H1 (cell line): ENCODE data around the gene ARMC7. TPM values are rescaled to one million over a fixed set of nuclear protein-coding genes. Genes with fewer than 3 reads are reported as not detected.

Experiments
- CTCF ChIA-PET: fragments of 300-600 bp; sonication (Branson Sonifier 250); formaldehyde crosslinking; loops from one replicate; lab custom pipeline; 2021; ENCODE audit not compliant: partially characterized antibody; lab: Charles Lee
- POLR2A ChIA-PET: fragments of 300-600 bp; sonication (Branson Sonifier 250); formaldehyde crosslinking; loops from one replicate; lab custom pipeline; 2021; ENCODE audit warnings: inconsistent platforms; ENCODE audit not compliant: partially characterized antibody; lab: Charles Lee
- DNase-seq, 2 experiments: peaks; one replicate each; pipeline versions ENCODE4 v3.0.0 to v3.0.0-alpha.2; 2010 to 2022; ENCODE audit warnings: low spot score in 2 of 2, low read depth in 1 of 2, mixed read lengths in 1 of 2
- FAIRE-seq: peaks from 2 replicates; lab custom pipeline; 2011; peaks lifted over from hg19 to GRCh38; lab: Jason Lieb, UNC
- H2AFZ ChIP-seq: 2 replicates; pipeline ENCODE4 v1.8.1; 2012; ENCODE audit warnings: low read length, inconsistent platforms
- H2AK5ac ChIP-seq: 2 replicates; pipeline ENCODE4 v1.6.1; 2013; ENCODE audit warnings: low read depth, low read length
- H2BK120ac ChIP-seq: replicated peaks from 2 replicates; pipeline ENCODE3; 2013; ENCODE audit warnings: low read depth, low read length, inconsistent platforms
- H2BK12ac ChIP-seq: 2 replicates; pipeline ENCODE4 v1.6.1; 2013; ENCODE audit warnings: low read depth, low read length
- H2BK15ac ChIP-seq: 2 replicates; pipeline ENCODE4 v1.6.1; 2013; ENCODE audit warnings: low read length
- H2BK20ac ChIP-seq: 2 replicates; pipeline ENCODE4 v1.6.1; 2013; ENCODE audit warnings: low read length
- H2BK5ac ChIP-seq: 2 replicates; pipeline ENCODE4 v1.6.1; 2013; ENCODE audit warnings: low read depth, low read length
- H3K14ac ChIP-seq: 2 replicates; pipeline ENCODE4 v1.6.1; 2013; ENCODE audit warnings: inconsistent platforms; ENCODE audit not compliant: insufficient read length
- H3K18ac ChIP-seq: 2 replicates; pipeline ENCODE4 v1.6.1; 2013; ENCODE audit warnings: low read length; ENCODE audit errors: extremely low read depth
- H3K23ac ChIP-seq: 2 replicates; pipeline ENCODE4 v1.6.1; 2013; ENCODE audit warnings: inconsistent platforms; ENCODE audit not compliant: insufficient read length
- H3K23me2 ChIP-seq: 2 replicates; pipeline ENCODE4 v1.6.1; 2013; ENCODE audit warnings: low read depth, low read length
- H3K27ac ChIP-seq: 2 replicates; pipeline ENCODE4 v1.6.1; 2011; ENCODE audit warnings: low read depth, low read length, inconsistent platforms
- H3K27me3 ChIP-seq, 4 experiments: replicated peaks in 1 of 4; 1 replicate in 1 of 4; 2 replicates in 3 of 4; pipeline versions ENCODE4 v1.6.1 to v1.8.1; 2011 to 2013; ENCODE audit warnings: low read length in 3 of 4, mild to moderate bottlenecking in 3 of 4, inconsistent platforms in 2 of 4, mixed read lengths in 2 of 4, moderate library complexity in 1 of 4; ENCODE audit not compliant: control insufficient read depth in 3 of 4, insufficient read depth in 3 of 4; ENCODE audit errors: extremely low read depth in 1 of 4
- H3K36me3 ChIP-seq, 4 experiments: 2 replicates each; pipeline versions ENCODE4 v1.6.1 to v1.8.1; 2011 to 2013; ENCODE audit warnings: mild to moderate bottlenecking in 4 of 4, low read length in 3 of 4, moderate library complexity in 2 of 4, control low read depth in 1 of 4, inconsistent platforms in 1 of 4; ENCODE audit not compliant: insufficient read depth in 4 of 4, control insufficient read depth in 2 of 4
- H3K4ac ChIP-seq: replicated peaks from 2 replicates; pipeline ENCODE3; 2013; ENCODE audit warnings: low read length, low read depth, mixed read lengths, inconsistent platforms; ENCODE audit not compliant: insufficient read length
- H3K4me1 ChIP-seq, 4 experiments: replicated peaks in 1 of 4; 1 replicate in 1 of 4; 2 replicates in 3 of 4; pipeline versions ENCODE4 v1.6.1 to v1.8.1; 2011 to 2013; ENCODE audit warnings: low read length in 3 of 4, inconsistent platforms in 2 of 4, mixed read lengths in 1 of 4; ENCODE audit not compliant: insufficient read depth in 4 of 4, control insufficient read depth in 3 of 4
- H3K4me2 ChIP-seq, 2 experiments: 2 replicates each; pipeline versions ENCODE4 v1.6.1 to v1.8.1; 2011 to 2013; ENCODE audit warnings: low read depth in 2 of 2, low read length in 2 of 2, control low read depth in 1 of 2, inconsistent platforms in 1 of 2, mild to moderate bottlenecking in 1 of 2; ENCODE audit not compliant: insufficient read depth in 1 of 2
- H3K4me3 ChIP-seq, 4 experiments: fragments of 200-600, 300-600 bp in 1 of 4; sonication (generic), shearing (Covaris generic), sonication (Bioruptor Twin) in 1 of 4; 2 replicates each; pipeline versions ENCODE4 v1.5.1 to v1.8.1; 2011 to 2016; ENCODE audit warnings: low read length in 4 of 4, low read depth in 3 of 4, control low read depth in 2 of 4, inconsistent platforms in 2 of 4, mild to moderate bottlenecking in 2 of 4, mixed read lengths in 1 of 4, moderate library complexity in 1 of 4; ENCODE audit not compliant: insufficient read depth in 2 of 4; ENCODE audit errors: extremely low read depth in 1 of 4
- H3K56ac ChIP-seq: replicated peaks from 2 replicates; pipeline ENCODE3; 2013; ENCODE audit warnings: low read depth, mild to moderate bottlenecking, mixed read lengths, low read length, inconsistent platforms; ENCODE audit not compliant: insufficient read length
- H3K79me1 ChIP-seq: 2 replicates; pipeline ENCODE4 v1.6.1; 2013; ENCODE audit warnings: low read depth, low read length, control low read depth
- H3K79me2 ChIP-seq, 2 experiments: 2 replicates each; pipeline versions ENCODE4 v1.6.1 to v1.8.1; 2012 to 2013; ENCODE audit warnings: low read length in 2 of 2, mild to moderate bottlenecking in 2 of 2, inconsistent platforms in 1 of 2; ENCODE audit not compliant: insufficient read depth in 2 of 2, control insufficient read depth in 1 of 2
- H3K9ac ChIP-seq, 4 experiments: replicated peaks in 1 of 4; 1 replicate in 1 of 4; 2 replicates in 3 of 4; pipeline versions ENCODE4 v1.6.1 to v1.8.1; 2011 to 2013; ENCODE audit warnings: low read depth in 3 of 4, low read length in 3 of 4, control low read depth in 2 of 4, mild to moderate bottlenecking in 2 of 4, moderate library complexity in 2 of 4, inconsistent platforms in 1 of 4; ENCODE audit errors: extremely low read depth in 1 of 4
- H3K9me3 ChIP-seq, 2 experiments: 2 replicates each; pipeline versions ENCODE4 v1.6.1 to v1.8.1; 2012 to 2013; ENCODE audit warnings: mild to moderate bottlenecking in 2 of 2, moderate library complexity in 2 of 2, control low read depth in 1 of 2, inconsistent platforms in 1 of 2, low read depth in 1 of 2, low read length in 1 of 2, mixed read lengths in 1 of 2; ENCODE audit not compliant: insufficient read depth in 2 of 2
- H4K20me1 ChIP-seq, 2 experiments: replicated peaks in 1 of 2; 2 replicates each; pipeline versions ENCODE3 to v1.8.1; 2011 to 2013; ENCODE audit warnings: inconsistent platforms in 2 of 2, low read length in 2 of 2, mild to moderate bottlenecking in 1 of 2; ENCODE audit not compliant: insufficient read depth in 2 of 2, control insufficient read depth in 1 of 2
- H4K5ac ChIP-seq: 2 replicates; pipeline ENCODE4 v1.6.1; 2013; ENCODE audit warnings: low read length, low read depth, mixed read lengths, inconsistent platforms; ENCODE audit not compliant: insufficient read length
- H4K8ac ChIP-seq: 2 replicates; pipeline ENCODE4 v1.8.0; 2013; ENCODE audit warnings: mild to moderate bottlenecking, moderate library complexity, low read length, inconsistent platforms; ENCODE audit not compliant: insufficient read depth; ENCODE audit errors: extremely low read depth
- H4K91ac ChIP-seq: replicated peaks from 2 replicates; pipeline ENCODE3; 2013; ENCODE audit warnings: low read length, mixed read lengths, inconsistent platforms; ENCODE audit not compliant: insufficient read length
- MAFK ChIP-seq: IDR thresholded peaks from 2 replicates; pipeline ENCODE4 v1.6.1; 2012; ENCODE audit warnings: low read depth, mild to moderate bottlenecking, improper control_type of control experiment, low read length
- POLR2AphosphoS5 ChIP-seq: IDR thresholded peaks from 2 replicates; pipeline ENCODE4 v1.6.1; 2011; ENCODE audit warnings: low read depth, low read length
- WGBS, 2 experiments: shearing (Covaris generic) in 1 of 2; methylation state at CpG; one replicate each; pipeline versions ENCODE4 v1.1.6 to v1.1.7; 2013 to 2015; ENCODE audit warnings: low lambda C conversion rate in 2 of 2, mixed read lengths in 2 of 2, inconsistent platforms in 1 of 2, low coverage in 1 of 2, missing lambda C conversion rate in 1 of 2; ENCODE audit not compliant: insufficient replicate concordance in 2 of 2, insufficient coverage in 1 of 2, insufficient read length in 1 of 2; ENCODE audit errors: extremely low coverage in 1 of 2, missing lambda C conversion rate in 1 of 2; 5-methylcytosine and 5-hydroxymethylcytosine counted together
- polyA plus RNA-seq, 7 experiments: library from polyadenylated mRNA; depleted of rRNA in 3 of 7; stranded (reverse) in 5 of 7; unstranded in 2 of 7; fragments of >200 nt in 5 of 7; fragments of 200-250 nt in 2 of 7; gene quantifications; 1 replicate in 5 of 7; 2 replicates in 1 of 7; 4 replicates in 1 of 7; pipeline versions ENCODE4 v1.2.1 to v1.2.3, GENCODE V29; 2011 to 2013; ENCODE audit warnings: missing spikeins in 2 of 7, mixed read lengths in 2 of 7
- total RNA-seq: library from RNA; stranded (reverse); fragmentation: NEBNext Ultra II Directional; extraction: Animal tissue kit (Norgen Biotek cat#: 25700); gene quantifications from 2 replicates; pipeline ENCODE4 v1.2.1, GENCODE V29; 2021

ARMC7 gene
- total and polyA plus RNA-seq, 2 of the 8 experiments (the other 6 are each of a cell fraction or from before 2014, with no cell fraction given) = 9.8 to 13.6 TPM

GRCh38 chr17:75128694-75129505 lies 19.1 kb downstream of the ARMC7 start:
- DNase-seq (no peak), FAIRE-seq (no peak)
- H3K27ac ChIP-seq = no peak overlapping the region
- peaks cover 0 to 9% of the 10 kb centered on the region in 2 experiments; a peak in 1 of 4 replicates for H3K79me2 ChIP-seq
- no peak overlapping the region for H4K8ac ChIP-seq
- H3K4me1 ChIP-seq = peaks cover 0 to 8% (median 4%) of the 10 kb centered on the region in 4 experiments; a peak in 5 of 7 replicates
- peaks cover 0 to 10% (median 6%) of the 10 kb centered on the region in 4 experiments; a peak in 6 of 8 replicates for H3K36me3 ChIP-seq
- no peak for TF ChIP-seq MAFK
- TF ChIP-seq POLR2AphosphoS5 = peak; percentile 69
- H4K91ac ChIP-seq = no peak overlapping the region
- no peak overlapping the region for H3K56ac ChIP-seq
- H2AFZ ChIP-seq = no peak overlapping the region
- no peaks in the 10 kb centered on the region for H3K9me3 ChIP-seq
- H3K23ac ChIP-seq = no peak overlapping the region
- H3K79me1 ChIP-seq = no peaks in the 10 kb centered on the region; the same call in 1 of the 2 replicates
- H2BK20ac ChIP-seq = no peak overlapping the region
- WGBS, 2 experiments = 95% methylated on average over 32 of the region's 33 CpGs; no CpG with 5 or more reads in 1 of the 2 experiments
- no peak overlapping the region for H4K5ac ChIP-seq
- no peak overlapping the region; the same call in 1 of the 2 replicates for H2BK5ac ChIP-seq
- peaks cover 3% of the 10 kb centered on the region; the same call in 1 of the 2 replicates for H3K23me2 ChIP-seq
- no peak overlapping the region for H2BK15ac ChIP-seq
- ChIA-PET POLR2A (interaction anchor here (0.7 to 13.9 kb wide), 12 partner anchors 12 to 162 kb away, joined by 3 to 134 read pairs (median 5); partner anchors contain the start of genes ARMC7, JPT1, NUP85 and SLC16A5), CTCF (interaction anchor here (0.5 to 12.9 kb wide), 10 partner anchors 7 to 284 kb away, joined by 3 to 239 read pairs (median 13); partner anchors contain the start of gene ARMC7)
- no peak overlapping the region for H3K4ac ChIP-seq
- H3K27me3 ChIP-seq = no peaks in the 10 kb centered on the region; a peak in 1 of 7 replicates
- peaks cover 8 to 11% of the 10 kb centered on the region in 2 experiments for H4K20me1 ChIP-seq
- H3K14ac ChIP-seq = no peak overlapping the region
- no peak overlapping the region for H3K9ac ChIP-seq
- no peak overlapping the region for H2BK12ac ChIP-seq
- no peak overlapping the region for H3K4me2 ChIP-seq
- no peak overlapping the region for H3K4me3 ChIP-seq
- H2BK120ac ChIP-seq = no peak overlapping the region
- no peak overlapping the region for H3K18ac ChIP-seq
- no peak overlapping the region for H2AK5ac ChIP-seq
